Calu3 (cell line): Measurements from ENCODE around the gene RPH3AL. TPM values are rescaled to one million over a fixed set of nuclear protein-coding genes. Genes with fewer than 3 reads are reported as not detected.

Source experiments
- BruUV-seq: library from RNA; stranded (reverse); fragments of 400-500 nt; replicated peaks from 2 replicates; lab custom pipeline; 2021; lab: Mats Ljungman, UMichigan
- CTCF ChIA-PET: fragments of 300-600 bp; sonication (Branson Sonifier 250); formaldehyde crosslinking; loops from one replicate; lab custom pipeline; 2022; ENCODE audit warnings: antibody characterized with exemption; lab: Charles Lee
- DNase-seq: peaks from one replicate; pipeline ENCODE4 v3.0.0; 2022
- H3K27ac Mint-ChIP-seq: one replicate; pipeline ENCODE4 v1.8.0; 2022; ENCODE audit warnings: mixed read lengths; ENCODE audit not compliant: unreplicated experiment
- H3K27me3 Mint-ChIP-seq: one replicate; pipeline ENCODE4 v1.8.0; 2022; ENCODE audit warnings: mixed read lengths; ENCODE audit not compliant: unreplicated experiment
- H3K36me3 Mint-ChIP-seq: one replicate; pipeline ENCODE4 v1.8.0; 2022; ENCODE audit warnings: mild to moderate bottlenecking, moderate library complexity, mixed read lengths; ENCODE audit not compliant: insufficient read depth, unreplicated experiment
- H3K4me1 Mint-ChIP-seq: one replicate; pipeline ENCODE4 v1.8.0; 2022; ENCODE audit warnings: mild to moderate bottlenecking, low read depth, mixed read lengths; ENCODE audit not compliant: unreplicated experiment
- H3K4me3 Mint-ChIP-seq: one replicate; pipeline ENCODE4 v1.8.0; 2022; ENCODE audit warnings: mild to moderate bottlenecking, low read depth, moderate library complexity, mixed read lengths; ENCODE audit not compliant: unreplicated experiment
- H3K9me3 Mint-ChIP-seq: one replicate; pipeline ENCODE4 v1.8.0; 2022; ENCODE audit warnings: low read depth, mixed read lengths; ENCODE audit not compliant: unreplicated experiment
- CTCF ChIP-seq: fragments of 200-600 bp; IDR thresholded peaks from one replicate; pipeline ENCODE4 v1.8.0; 2022; ENCODE audit warnings: antibody characterized with exemption; ENCODE audit not compliant: unreplicated experiment
- intact Hi-C: fragments of 100-400 bp; cut with micrococcal nuclease; formaldehyde crosslinking; loops from one replicate; pipeline ENCODE4 v1.10.0; 2022; ENCODE audit not compliant: unreplicated experiment
- total RNA-seq: library from RNA; stranded (reverse); gene quantifications from 2 replicates; pipeline ENCODE4 v1.2.3, GENCODE V29; 2022

RPH3AL gene
- total RNA-seq, 1 experiment from 2014 or later = 14.1 TPM

GRCh38 chr17:329784-330420, 22.7 kb downstream of the RPH3AL start:
- intact Hi-C loops = no loop called here
- no TSS peak for BruUV-seq
- no peak for TF ChIP-seq CTCF
- Mint-ChIP-seq H3K9me3 (no peaks in the 10 kb centered on the region), H3K27me3 (no peaks in the 10 kb centered on the region), H3K4me3 (no peak overlapping the region), H3K27ac (no peak overlapping the region), H3K36me3 (peaks cover 5% of the 10 kb centered on the region), H3K4me1 (no peaks in the 10 kb centered on the region)
- DNase-seq = no peak
- CTCF ChIA-PET = no interaction called here

- Mint-ChIP-seq H3K36me3 (peaks cover 5% of the 10 kb centered on the region), H3K4me3 (no peak overlapping the region), H3K27me3 (no peaks in the 10 kb centered on the region), H3K4me1 (no peaks in the 10 kb centered on the region), H3K9me3 (no peaks in the 10 kb centered on the region), H3K27ac (no peak overlapping the region)
- no TSS peak for BruUV-seq
- intact Hi-C loops = no loop called here
- CTCF ChIA-PET = no interaction called here
- no peak for TF ChIP-seq CTCF
- DNase-seq = no peak
Measured at GRCh38 chr17:327971-328370, 24.6 kb downstream of the RPH3AL start.

- no peak overlapping the region for H3K27ac Mint-ChIP-seq
- no TSS peak for BruUV-seq
- no peak for TF ChIP-seq CTCF
- no peak for DNase-seq
- H3K4me3 Mint-ChIP-seq = no peak overlapping the region
- CTCF ChIA-PET = interaction anchor here (0.7 kb wide), 1 partner anchor 87 kb away, joined by 3 read pairs; no protein-coding TSS in a partner anchor
- intact Hi-C loops = no loop called here
- H3K36me3 Mint-ChIP-seq = peaks cover 5% of the 10 kb centered on the region
- no peaks in the 10 kb centered on the region for H3K4me1 Mint-ChIP-seq
- no peaks in the 10 kb centered on the region for H3K27me3 Mint-ChIP-seq
- H3K9me3 Mint-ChIP-seq = no peaks in the 10 kb centered on the region
Measured at GRCh38 chr17:327296-327695, 25.3 kb downstream of the RPH3AL start.

- Mint-ChIP-seq H3K4me1 (peaks cover 7% of the 10 kb centered on the region), H3K4me3 (no peak overlapping the region), H3K27ac (no peak overlapping the region), H3K27me3 (no peaks in the 10 kb centered on the region), H3K36me3 (peaks cover 11% of the 10 kb centered on the region), H3K9me3 (no peaks in the 10 kb centered on the region)
- no peak for DNase-seq
- BruUV-seq = no TSS peak
- intact Hi-C loops = no loop called here
- CTCF ChIA-PET = interaction anchor here (0.6 kb wide), 1 partner anchor 91 kb away, joined by 3 read pairs; no protein-coding TSS in a partner anchor
- no peak for TF ChIP-seq CTCF
Measured at GRCh38 chr17:326010-326621, 26.5 kb downstream of the RPH3AL start.
